AG20443 (cell line): Measurements from ENCODE around the gene ATP5IF1.
A peak's percentile ranks its signal among the peaks of the same experiment; 100 is the strongest.

ENCODE experiments used
- DNase-seq: peaks from one replicate; pipeline ENCODE4 v3.0.0; 2012; ENCODE audit warnings: low spot score, mixed read lengths

The ATP5IF1 gene

GRCh38 chr1:28236656-28237322, 865 bp downstream of the ATP5IF1 start:
- DNase-seq: no peak

- DNase-seq: no peak
Observed at GRCh38 chr1:28239004-28239403, 3.1 kb downstream of the ATP5IF1 start.

- DNase-seq: no peak
Observed at GRCh38 chr1:28240024-28240423, 4.1 kb downstream of the ATP5IF1 start.

GRCh38 chr1:28241638-28242241, 5.8 kb downstream of the ATP5IF1 start:
- no peak for DNase-seq

GRCh38 chr1:28243685-28244311, 7.9 kb downstream of the ATP5IF1 start:
- DNase-seq: no peak

- DNase-seq: no peak
Observed at GRCh38 chr1:28244549-28245251, 8.8 kb downstream of the ATP5IF1 start.

- no peak for DNase-seq
Observed at GRCh38 chr1:28246427-28246832, 10.5 kb downstream of the ATP5IF1 start.

GRCh38 chr1:28247612-28248272, 11.8 kb downstream of the ATP5IF1 start:
- no peak for DNase-seq

- DNase-seq: peak; percentile 71
Observed at GRCh38 chr1:28248273-28249012, 12.5 kb downstream of the ATP5IF1 start.

- DNase-seq: peak; percentile 48
Observed at GRCh38 chr1:28249013-28249865, 13.3 kb downstream of the ATP5IF1 start.

- DNase-seq: no peak
Observed at GRCh38 chr1:28249866-28250295, 14.0 kb downstream of the ATP5IF1 start.

- no peak for DNase-seq
Observed at GRCh38 chr1:28256197-28256827, 20.4 kb downstream of the ATP5IF1 start.

GRCh38 chr1:28257736-28258135, 21.8 kb downstream of the ATP5IF1 start:
- DNase-seq: no peak

- no peak for DNase-seq
Observed at GRCh38 chr1:28258628-28259251, 22.8 kb downstream of the ATP5IF1 start.

GRCh38 chr1:28259252-28259933, 23.5 kb downstream of the ATP5IF1 start, which contains the start of gene SESN2:
SESN2 (plus strand) TSS chr1:28259518; CDS start chr1:28259848, 330 bp downstream.
- peak; percentile 98 for DNase-seq

- peak; percentile 78 for DNase-seq
Observed at GRCh38 chr1:28259934-28260802, 24.2 kb downstream of the ATP5IF1 start.

- DNase-seq: no peak
Observed at GRCh38 chr1:28260803-28261174, 24.9 kb downstream of the ATP5IF1 start.

GRCh38 chr1:28264897-28265296, 29.0 kb downstream of the ATP5IF1 start:
- DNase-seq: no peak
